Tibial nerve (tissue), 4 donors: Measurements from ENCODE around the gene CCDC69.

ENCODE experiments used
- CTCF ChIP-seq, 5 experiments: fragments of 200-600 bp in 3 of 5; fragments of 450-650 bp in 2 of 5; sonication (generic) in 3 of 5; IDR thresholded peaks; one replicate each; pipeline ENCODE4 v1.5.1; 2016 to 2019; ENCODE audit warnings: antibody characterized with exemption in 5 of 5, mild to moderate bottlenecking in 3 of 5, moderate library complexity in 2 of 5
- EP300 ChIP-seq, 2 donors: sonication (generic); formaldehyde crosslinking; IDR thresholded peaks; one replicate each; pipeline ENCODE4 v1.6.1; 2017; ENCODE audit warnings: antibody characterized with exemption in 2 of 2, mild to moderate bottlenecking in 1 of 2

DNA sequence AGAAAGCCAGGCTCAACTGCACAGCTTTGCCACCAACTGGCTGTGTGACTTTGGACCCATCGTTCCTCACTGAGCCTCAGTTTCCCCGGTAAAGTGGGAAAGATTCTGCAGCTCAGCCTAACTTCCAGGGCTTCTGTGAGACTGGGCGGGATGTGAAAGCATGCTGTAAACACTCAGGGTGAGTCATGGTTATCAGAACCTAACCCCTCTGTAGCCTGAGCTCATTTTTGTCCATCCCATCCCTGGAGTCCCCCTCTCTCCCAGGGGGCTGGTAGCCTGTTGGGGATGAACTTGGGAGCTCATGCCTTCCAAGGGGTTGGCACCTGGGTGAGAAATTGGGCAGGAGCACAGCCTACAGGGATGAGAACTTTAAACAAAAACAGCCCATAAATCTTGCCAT, 2.3 kb downstream of the CCDC69 start:
- TF ChIP-seq CTCF (IDR thresholded peaks at IDR 0.05): no peak
- no peak for TF ChIP-seq EP300 (IDR thresholded peaks at IDR 0.05)
